ENCODE results near the gene HSPA1L. TPM values are rescaled to one million over a fixed set of nuclear protein-coding genes. Genes with fewer than 3 reads are reported as not detected.

Gene HSPA1L
- total and polyA plus RNA-seq, 2 donors (not counting 3 experiments of a cell fraction or from before 2014, with no cell fraction given) = 0.32 to 0.77 TPM

DNA sequence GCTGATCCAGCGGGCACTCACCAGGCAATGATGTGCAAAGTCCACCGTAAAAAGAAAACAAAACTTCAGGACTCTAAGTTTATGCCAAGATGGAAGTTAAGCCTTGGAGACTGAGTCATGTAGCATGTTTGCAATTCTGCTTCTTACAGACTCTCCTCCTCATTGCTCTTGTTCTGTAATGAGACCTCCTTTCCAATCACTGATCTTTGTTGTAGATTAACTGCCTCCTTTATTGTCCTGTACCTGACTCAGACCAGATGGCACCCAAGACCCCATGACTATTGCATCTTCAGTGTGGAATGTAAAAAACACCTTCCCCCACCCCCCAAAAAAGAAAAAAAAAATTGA, 36.4 kb upstream of the HSPA1L start:
- no peak for FAIRE-seq
- H3K4me2 ChIP-seq (ENCODE audit: insufficient read depth, low read length) = no peak overlapping the region
- CTCF ChIA-PET = no interaction called here

More for the DNA sequence above, 36.4 kb upstream of the HSPA1L start:
- no peaks in the 10 kb centered on the region for H3K9me3 ChIP-seq (replicated peaks; ENCODE audit: control insufficient read depth, insufficient read depth, low read length)
- DNase-seq (ENCODE audit: low read depth, low spot score) = no peak
- dilution Hi-C loops (cut with MboI; ENCODE audit: extremely low pct_ligation_motif_present, low sequenced_read_pairs) = no loop called here
- no peaks in the 10 kb centered on the region for H3K27me3 ChIP-seq (ENCODE audit: control insufficient read depth in 2 of 2, insufficient read depth in 2 of 2, low read length in 2 of 2)
- no TSS peak for BruUV-seq (replicated peaks)
- no peak overlapping the region for H3K27ac ChIP-seq (ENCODE audit: insufficient read depth, low read depth, low read length)
- intact Hi-C loops (cut with micrococcal nuclease) = no loop called here
- POLR2A ChIA-PET = no interaction called here
- H3K36me3 ChIP-seq (ENCODE audit: control insufficient read depth in 2 of 2, extremely low read depth in 1 of 2, insufficient read depth in 2 of 2, low read length in 2 of 2) = no peaks in the 10 kb centered on the region
- no peaks in the 10 kb centered on the region for H3K9me1 ChIP-seq (replicated peaks; ENCODE audit: control insufficient read depth, extremely low read depth, insufficient read depth, low read length)
- H3K79me2 ChIP-seq (ENCODE audit: control insufficient read depth, insufficient read depth, low read length) = no peaks in the 10 kb centered on the region
- H3K4me3 ChIP-seq (replicated peaks in 1 of 3; ENCODE audit: insufficient read depth in 1 of 3, low read depth in 1 of 3, low read length in 3 of 3) = no peak overlapping the region
- no peaks in the 10 kb centered on the region for H3K4me1 ChIP-seq (ENCODE audit: control insufficient read depth, extremely low read depth, insufficient read depth, low read length)
- no peak overlapping the region for H3K9ac ChIP-seq (replicated peaks; ENCODE audit: extremely low read depth, insufficient read depth, low read length)
- no peaks in the 10 kb centered on the region for H4K20me1 ChIP-seq (replicated peaks; ENCODE audit: control insufficient read depth, extremely low read depth, insufficient read depth, low read length)
- TF ChIP-seq MAX (IDR thresholded peaks at IDR 0.05; ENCODE audit: insufficient read depth, insufficient read length) (no peak), MYC (IDR thresholded peaks at IDR 0.05; ENCODE audit: low read depth, low read length) (no peak), EZH2 (IDR thresholded peaks at IDR 0.05; ENCODE audit: borderline replicate concordance, low read depth, low read length, severe bottlenecking) (no peak), POLR2A (IDR thresholded peaks at IDR 0.05; ENCODE audit: low read depth, low read length) (no peak), POLR2AphosphoS5 (IDR thresholded peaks at IDR 0.05; ENCODE audit: insufficient read depth, low read depth, low read length) (no peak), JUN (IDR thresholded peaks at IDR 0.05; ENCODE audit: borderline replicate concordance, insufficient read depth, insufficient read length, low read depth) (no peak), FOS (IDR thresholded peaks at IDR 0.05; ENCODE audit: borderline replicate concordance, insufficient read depth, low read length) (no peak), GATA2 (IDR thresholded peaks at IDR 0.05; ENCODE audit: insufficient read depth, insufficient read length, low read depth, low read length) (no peak)
- TF ChIP-seq, protein P1, sequence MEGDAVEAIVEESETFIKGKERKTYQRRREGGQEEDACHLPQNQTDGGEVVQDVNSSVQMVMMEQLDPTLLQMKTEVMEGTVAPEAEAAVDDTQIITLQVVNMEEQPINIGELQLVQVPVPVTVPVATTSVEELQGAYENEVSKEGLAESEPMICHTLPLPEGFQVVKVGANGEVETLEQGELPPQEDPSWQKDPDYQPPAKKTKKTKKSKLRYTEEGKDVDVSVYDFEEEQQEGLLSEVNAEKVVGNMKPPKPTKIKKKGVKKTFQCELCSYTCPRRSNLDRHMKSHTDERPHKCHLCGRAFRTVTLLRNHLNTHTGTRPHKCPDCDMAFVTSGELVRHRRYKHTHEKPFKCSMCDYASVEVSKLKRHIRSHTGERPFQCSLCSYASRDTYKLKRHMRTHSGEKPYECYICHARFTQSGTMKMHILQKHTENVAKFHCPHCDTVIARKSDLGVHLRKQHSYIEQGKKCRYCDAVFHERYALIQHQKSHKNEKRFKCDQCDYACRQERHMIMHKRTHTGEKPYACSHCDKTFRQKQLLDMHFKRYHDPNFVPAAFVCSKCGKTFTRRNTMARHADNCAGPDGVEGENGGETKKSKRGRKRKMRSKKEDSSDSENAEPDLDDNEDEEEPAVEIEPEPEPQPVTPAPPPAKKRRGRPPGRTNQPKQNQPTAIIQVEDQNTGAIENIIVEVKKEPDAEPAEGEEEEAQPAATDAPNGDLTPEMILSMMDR (IDR thresholded peaks at IDR 0.05; ENCODE audit: extremely low read depth in 1 of 2, insufficient read depth in 1 of 2, low read depth in 1 of 2, low read length in 2 of 2) = no peak
- no peak overlapping the region for H2AFZ ChIP-seq (ENCODE audit: low read depth, low read length)
